HG03378 (cell line): ENCODE data around the gene CCDC201.
A peak's percentile ranks its signal among the peaks of the same experiment; 100 is the strongest.
"Not testable (repeated sequence)": the region's sequence is repeated elsewhere in the genome, so short reads cannot be mapped to it uniquely, and the experiment has no call there.

Source experiments
- ATAC-seq: cut with Tn5 transposase; IDR thresholded peaks from one replicate; pipeline ENCODE4 v1.9.1; 2021; ENCODE audit warnings: mild to moderate bottlenecking, moderate library complexity; ENCODE audit not compliant: unreplicated experiment

The CCDC201 gene

GRCh38 chr7:45878457-45879144 is 5.7 kb upstream of the CCDC201 start:
- ATAC-seq, result no peak

GRCh38 chr7:45876519-45876918 is 3.6 kb upstream of the CCDC201 start:
- no peak for ATAC-seq

- ATAC-seq, result no peak
Observed at GRCh38 chr7:45874408-45875131, 1.7 kb upstream of the CCDC201 start.

- ATAC-seq, result no peak
Observed at GRCh38 chr7:45873355-45873754, 473 bp upstream of the CCDC201 start.

- no peak for ATAC-seq
Observed at GRCh38 chr7:45872116-45873034, 507 bp downstream of the CCDC201 start.

GRCh38 chr7:45869426-45869825 is 3.5 kb downstream of the CCDC201 start:
- no peak for ATAC-seq

- no peak for ATAC-seq
Observed at GRCh38 chr7:45867471-45867870, 5.4 kb downstream of the CCDC201 start.

GRCh38 chr7:45865594-45866410 is 7.1 kb downstream of the CCDC201 start:
- ATAC-seq, result no peak

- ATAC-seq, result no peak
Observed at GRCh38 chr7:45863715-45864114, 9.2 kb downstream of the CCDC201 start.

GRCh38 chr7:45856888-45857287 is 16.0 kb downstream of the CCDC201 start:
- not testable (repeated sequence) for ATAC-seq

GRCh38 chr7:45855680-45856079 is 17.2 kb downstream of the CCDC201 start:
- ATAC-seq, result not testable (repeated sequence)

GRCh38 chr7:45853491-45853890 is 19.4 kb downstream of the CCDC201 start:
- not testable (repeated sequence) for ATAC-seq

- ATAC-seq, result not testable (repeated sequence)
Observed at GRCh38 chr7:45852984-45853383, 19.9 kb downstream of the CCDC201 start.

GRCh38 chr7:45848734-45849133 is 24.1 kb downstream of the CCDC201 start:
- ATAC-seq, result not testable (repeated sequence)

- ATAC-seq, result not testable (repeated sequence)
Observed at GRCh38 chr7:45846536-45846935, 26.3 kb downstream of the CCDC201 start.

GRCh38 chr7:45841926-45842717 is 30.8 kb downstream of the CCDC201 start:
- ATAC-seq, result peak; percentile 50

- ATAC-seq, result not testable (repeated sequence)
Observed at GRCh38 chr7:45838852-45839251, 34.0 kb downstream of the CCDC201 start.

- not testable (repeated sequence) for ATAC-seq
Observed at GRCh38 chr7:45832433-45833177, 40.3 kb downstream of the CCDC201 start.

GRCh38 chr7:45829846-45830245 is 43.0 kb downstream of the CCDC201 start:
- not testable (repeated sequence) for ATAC-seq
